K562 (cell line): ENCODE measurements around the gene ATF4. TPM values are rescaled to one million over a fixed set of nuclear protein-coding genes. Genes with fewer than 3 reads are reported as not detected.

Experiments used
- CEBPB ChIP-seq: fragments of 450-650 bp; IDR thresholded peaks from 2 replicates; pipeline ENCODE4 v1.6.1; 2016; ENCODE audit warnings: missing genetic modification characterization, missing compliant biosample characterization
- CREB3 ChIP-seq: fragments of 450-650 bp; conservative IDR thresholded peaks from 2 replicates; pipeline ENCODE4 v1.6.1; 2016; ENCODE audit warnings: missing genetic modification characterization, low read depth, mild to moderate bottlenecking, missing compliant biosample characterization, moderate library complexity
- E2F3 ChIP-seq: fragments of 250-450 bp; sonication (Bioruptor Pico); IDR thresholded peaks from 2 replicates; pipeline ENCODE4 v1.4.0; 2020; ENCODE audit warnings: mild to moderate bottlenecking
- GTF2F1 ChIP-seq: IDR thresholded peaks from 2 replicates; pipeline ENCODE4 v1.6.1; 2011; ENCODE audit warnings: low read depth, low read length, improper control_type of control experiment
- KLF16 ChIP-seq: IDR thresholded peaks from 2 replicates; pipeline ENCODE4 v1.6.1; 2016; ENCODE audit warnings: antibody characterized with exemption
- NCOA1 ChIP-seq: fragments of 450-650 bp; IDR thresholded peaks from 2 replicates; pipeline ENCODE4 v1.6.1; 2016; ENCODE audit warnings: low read depth
- TBP ChIP-seq: optimal IDR thresholded peaks from 2 replicates; pipeline ENCODE3; 2011; ENCODE audit warnings: low read depth, low read length, improper control_type of control experiment
- TCF3 ChIP-seq: sonication (generic); formaldehyde crosslinking; IDR thresholded peaks from 2 replicates; pipeline ENCODE4 v1.4.0; 2020; ENCODE audit warnings: mild to moderate bottlenecking, missing genetic modification reagents
- USF1 ChIP-seq: sonication (generic); formaldehyde crosslinking; IDR thresholded peaks from 2 replicates; pipeline ENCODE4 v1.9.0; 2022; ENCODE audit warnings: mild to moderate bottlenecking, missing genetic modification reagents
- ZBTB40 ChIP-seq, 2 experiments: fragments of 450-650 bp in 1 of 2; sonication (generic) in 1 of 2; formaldehyde crosslinking in 1 of 2; IDR thresholded peaks; 2 replicates each; pipeline versions ENCODE4 v1.7.1 to v1.9.0; 2016 to 2022; ENCODE audit warnings: inconsistent platforms in 1 of 2, mild to moderate bottlenecking in 1 of 2, missing genetic modification reagents in 1 of 2
- polyA plus RNA-seq, 8 experiments: library from polyadenylated mRNA; depleted of rRNA in 4 of 8; stranded (reverse) in 5 of 8; unstranded in 3 of 8; fragments of >200 nt; fragmentation: Nextera tagmentation in 2 of 8; fragmentation: Illumina TruSeq in 1 of 8; extraction: Ambion mirVana in 2 of 8; extraction: Trizol in 1 of 8; gene quantifications; 2 replicates each; pipeline versions ENCODE4 v1.2.1 to v1.2.3, GENCODE V29; 2011 to 2014; ENCODE audit warnings: inconsistent platforms in 1 of 8, missing spikeins in 1 of 8
- total RNA-seq, 7 experiments: library from RNA; depleted of rRNA in 6 of 7; stranded (reverse); fragments of >200 nt in 6 of 7; fragmentation: Illumina TruSeq in 2 of 7; extraction: Trizol in 2 of 7; gene quantifications; 2 replicates each; pipeline versions ENCODE4 v1.2.1 to v1.2.3, GENCODE V29; 2011 to 2021; ENCODE audit warnings: low replicate concordance in 1 of 7
- TF ChIP-seq, protein P1 (sequence below): fragments of 250-450 bp; sonication (Bioruptor Pico); IDR thresholded peaks from 2 replicates; pipeline ENCODE4 v1.5.0; 2021
- TF ChIP-seq, protein P2 (sequence below): fragments of 200-800 bp; sonication (Bioruptor generic); IDR thresholded peaks from 2 replicates; pipeline ENCODE4 v1.6.1; 2017; ENCODE audit warnings: missing genetic modification characterization, missing compliant biosample characterization

The ATF4 gene
- total and polyA plus RNA-seq, 9 of the 15 experiments (the other 6 are each of a cell fraction or from before 2014, with no cell fraction given): 93.1 to 723 (median 355) TPM

DNA sequence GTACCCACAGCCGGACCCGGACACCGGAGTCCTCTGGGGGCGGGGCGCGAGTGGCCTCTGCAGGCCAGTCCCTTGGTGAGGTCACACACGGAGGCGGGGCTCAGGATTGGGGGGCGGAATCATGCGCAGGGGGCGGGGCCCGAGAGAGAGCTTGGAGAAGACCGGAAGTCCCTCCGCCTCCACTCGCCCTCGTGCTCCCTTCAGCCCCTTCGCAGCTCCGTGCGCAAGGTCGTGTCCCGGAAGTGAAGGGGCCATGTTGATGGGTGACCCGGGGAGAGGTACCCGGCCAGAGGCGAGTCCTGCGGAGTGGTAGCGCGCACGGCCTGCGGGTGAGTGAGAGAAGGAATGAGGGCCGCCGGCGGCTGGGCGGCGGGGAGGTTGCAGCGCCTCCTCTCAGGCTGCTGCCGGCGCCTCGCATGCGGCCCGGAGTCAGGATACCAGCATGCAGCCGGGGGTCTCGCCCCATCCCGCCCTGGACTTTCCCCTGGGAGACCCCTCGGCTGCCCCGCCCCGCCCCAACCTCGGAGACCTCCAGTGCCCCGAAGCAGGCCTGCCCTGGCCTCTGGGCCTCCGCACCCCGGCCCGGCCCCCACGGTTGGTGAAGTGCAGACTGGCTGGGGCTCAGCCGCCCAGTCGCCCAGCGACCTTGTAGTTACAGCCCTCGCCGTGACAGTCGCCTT lies 18.1 kb upstream of the ATF4 start, which contains the start of gene MIEF1 (continued):
- TF ChIP-seq E2F3 (CRISPR knock-in tag): no peak
- no peak for TF ChIP-seq CREB3 (tag)
- TF ChIP-seq TBP: peak; percentile 70
- TF ChIP-seq NCOA1: peak; percentile 29; the same call in 1 of the 2 replicates
- no peak for TF ChIP-seq CEBPB (tag)
- no peak for TF ChIP-seq KLF16
- TF ChIP-seq USF1 (CRISPR knock-in tag): peak; percentile 53; the same call in 1 of the 2 replicates
- TF ChIP-seq, protein P1, sequence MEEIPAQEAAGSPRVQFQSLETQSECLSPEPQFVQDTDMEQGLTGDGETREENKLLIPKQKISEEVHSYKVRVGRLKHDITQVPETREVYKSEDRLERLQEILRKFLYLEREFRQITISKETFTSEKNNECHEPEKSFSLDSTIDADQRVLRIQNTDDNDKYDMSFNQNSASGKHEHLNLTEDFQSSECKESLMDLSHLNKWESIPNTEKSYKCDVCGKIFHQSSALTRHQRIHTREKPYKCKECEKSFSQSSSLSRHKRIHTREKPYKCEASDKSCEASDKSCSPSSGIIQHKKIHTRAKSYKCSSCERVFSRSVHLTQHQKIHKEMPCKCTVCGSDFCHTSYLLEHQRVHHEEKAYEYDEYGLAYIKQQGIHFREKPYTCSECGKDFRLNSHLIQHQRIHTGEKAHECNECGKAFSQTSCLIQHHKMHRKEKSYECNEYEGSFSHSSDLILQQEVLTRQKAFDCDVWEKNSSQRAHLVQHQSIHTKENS (CRISPR knock-in tag): no peak
- TF ChIP-seq TCF3: no peak
- TF ChIP-seq, protein P2, sequence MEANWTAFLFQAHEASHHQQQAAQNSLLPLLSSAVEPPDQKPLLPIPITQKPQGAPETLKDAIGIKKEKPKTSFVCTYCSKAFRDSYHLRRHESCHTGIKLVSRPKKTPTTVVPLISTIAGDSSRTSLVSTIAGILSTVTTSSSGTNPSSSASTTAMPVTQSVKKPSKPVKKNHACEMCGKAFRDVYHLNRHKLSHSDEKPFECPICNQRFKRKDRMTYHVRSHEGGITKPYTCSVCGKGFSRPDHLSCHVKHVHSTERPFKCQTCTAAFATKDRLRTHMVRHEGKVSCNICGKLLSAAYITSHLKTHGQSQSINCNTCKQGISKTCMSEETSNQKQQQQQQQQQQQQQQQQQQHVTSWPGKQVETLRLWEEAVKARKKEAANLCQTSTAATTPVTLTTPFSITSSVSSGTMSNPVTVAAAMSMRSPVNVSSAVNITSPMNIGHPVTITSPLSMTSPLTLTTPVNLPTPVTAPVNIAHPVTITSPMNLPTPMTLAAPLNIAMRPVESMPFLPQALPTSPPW: peak; percentile 77
- peak; percentile 94 for TF ChIP-seq ZBTB40 (IDR thresholded peaks at IDR 0.05)
- TF ChIP-seq ZBTB40 (CRISPR knock-in tag; IDR thresholded peaks at IDR 0.05): no peak
- TF ChIP-seq GTF2F1: no peak
